SK-N-MC (cell line): Measurements from ENCODE around the gene DACT2.
"Not testable (repeated sequence)": the region's sequence is repeated elsewhere in the genome, so short reads cannot be mapped to it uniquely, and the experiment has no call there.

Experiments
- DNase-seq: peaks from one replicate; pipeline ENCODE4 v3.0.0-alpha.2; 2011; ENCODE audit warnings: low read depth, low spot score
- H3K27ac ChIP-seq: fragments of 200-600 bp; sonication (generic); 2 replicates; pipeline ENCODE4 v1.5.1; 2016; ENCODE audit warnings: mixed run types
- H3K36me3 ChIP-seq: fragments of 200-600 bp; sonication (generic); 2 replicates; pipeline ENCODE4 v1.6.1; 2017; ENCODE audit warnings: antibody characterized with exemption, low read length, mixed read lengths; ENCODE audit not compliant: insufficient read depth
- H3K4me3 ChIP-seq: fragments of 200-600 bp; sonication (generic); 2 replicates; pipeline ENCODE4 v1.5.1; 2016
- H3K9ac ChIP-seq: fragments of 200-600 bp; sonication (generic); 2 replicates; pipeline ENCODE4 v1.8.0; 2017; ENCODE audit warnings: mixed run types, mixed read lengths; ENCODE audit not compliant: insufficient read length
- H3K9me3 ChIP-seq: fragments of 200-600 bp; sonication (generic); 2 replicates; pipeline ENCODE4 v1.6.1; 2017; ENCODE audit warnings: low read depth, mild to moderate bottlenecking, antibody characterized with exemption, low read length, moderate library complexity, mixed read lengths
- EZH2 ChIP-seq: fragments of 200-600 bp; sonication (generic); IDR thresholded peaks from one replicate; pipeline ENCODE4 v1.6.1; 2017; ENCODE audit warnings: antibody characterized with exemption
- FOXP2 ChIP-seq: optimal IDR thresholded peaks from 2 replicates; pipeline ENCODE3; 2011; ENCODE audit warnings: mild to moderate bottlenecking, moderate library complexity; ENCODE audit not compliant: insufficient read depth; ENCODE audit errors: extremely low read length, control extremely low read depth
- POLR2AphosphoS5 ChIP-seq: IDR thresholded peaks from 2 replicates; pipeline ENCODE4 v1.6.1; 2012; ENCODE audit warnings: mild to moderate bottlenecking, low read depth, low read length, borderline replicate concordance

DACT2 gene

DNA sequence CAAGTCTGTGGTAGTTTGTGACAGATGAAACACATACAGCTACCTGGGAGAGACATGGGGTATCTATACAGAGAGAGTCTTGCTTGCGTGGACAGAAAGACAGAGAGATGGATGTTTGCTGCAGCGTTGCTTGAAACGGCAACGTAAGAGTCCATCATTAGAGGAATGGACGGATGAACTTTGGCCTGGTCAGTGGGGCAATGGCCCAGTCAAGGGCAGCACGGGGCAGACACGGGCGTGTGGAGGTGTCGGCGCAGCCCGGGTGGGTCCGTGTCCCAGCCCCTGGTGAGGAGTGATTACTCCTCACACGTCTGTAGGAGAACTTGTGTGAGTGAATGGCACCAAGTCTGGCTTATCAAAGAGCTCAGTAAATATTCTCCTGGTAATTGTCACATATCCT lies 21.9 kb downstream of the DACT2 start:
- Histone ChIP-seq H3K36me3 (no peaks in the 10 kb centered on the region), H3K9me3 (no peaks in the 10 kb centered on the region), H3K27ac (no peak overlapping the region), H3K9ac (no peak overlapping the region), H3K4me3 (no peak overlapping the region)
- no peak for TF ChIP-seq FOXP2
- no peak for TF ChIP-seq POLR2AphosphoS5
- TF ChIP-seq EZH2 = no peak
- DNase-seq = no peak

DNA sequence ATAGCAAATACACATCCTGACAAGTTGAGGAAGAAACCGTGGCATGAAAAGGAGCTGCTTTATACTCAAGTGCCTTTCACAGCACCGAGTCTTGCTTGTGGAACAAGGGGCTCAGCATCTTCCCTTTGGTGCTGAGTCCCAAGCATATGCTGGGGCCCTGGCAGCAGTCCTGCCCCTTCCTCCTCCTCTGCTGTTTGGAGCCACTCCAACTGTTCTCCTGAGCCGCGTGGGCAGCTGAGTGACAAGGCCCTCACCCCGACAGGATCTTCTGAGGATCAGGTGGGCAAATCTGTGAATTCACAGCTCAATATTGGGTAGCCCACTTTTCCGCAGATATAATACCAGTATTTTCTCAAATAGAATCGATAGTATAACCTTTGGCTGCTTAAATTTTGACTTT lies 24.7 kb downstream of the DACT2 start:
- Histone ChIP-seq H3K27ac (no peak overlapping the region), H3K9me3 (no peaks in the 10 kb centered on the region), H3K36me3 (no peaks in the 10 kb centered on the region), H3K4me3 (no peak overlapping the region), H3K9ac (no peak overlapping the region)
- TF ChIP-seq POLR2AphosphoS5 (no peak), EZH2 (no peak), FOXP2 (no peak)
- no peak for DNase-seq

DNA sequence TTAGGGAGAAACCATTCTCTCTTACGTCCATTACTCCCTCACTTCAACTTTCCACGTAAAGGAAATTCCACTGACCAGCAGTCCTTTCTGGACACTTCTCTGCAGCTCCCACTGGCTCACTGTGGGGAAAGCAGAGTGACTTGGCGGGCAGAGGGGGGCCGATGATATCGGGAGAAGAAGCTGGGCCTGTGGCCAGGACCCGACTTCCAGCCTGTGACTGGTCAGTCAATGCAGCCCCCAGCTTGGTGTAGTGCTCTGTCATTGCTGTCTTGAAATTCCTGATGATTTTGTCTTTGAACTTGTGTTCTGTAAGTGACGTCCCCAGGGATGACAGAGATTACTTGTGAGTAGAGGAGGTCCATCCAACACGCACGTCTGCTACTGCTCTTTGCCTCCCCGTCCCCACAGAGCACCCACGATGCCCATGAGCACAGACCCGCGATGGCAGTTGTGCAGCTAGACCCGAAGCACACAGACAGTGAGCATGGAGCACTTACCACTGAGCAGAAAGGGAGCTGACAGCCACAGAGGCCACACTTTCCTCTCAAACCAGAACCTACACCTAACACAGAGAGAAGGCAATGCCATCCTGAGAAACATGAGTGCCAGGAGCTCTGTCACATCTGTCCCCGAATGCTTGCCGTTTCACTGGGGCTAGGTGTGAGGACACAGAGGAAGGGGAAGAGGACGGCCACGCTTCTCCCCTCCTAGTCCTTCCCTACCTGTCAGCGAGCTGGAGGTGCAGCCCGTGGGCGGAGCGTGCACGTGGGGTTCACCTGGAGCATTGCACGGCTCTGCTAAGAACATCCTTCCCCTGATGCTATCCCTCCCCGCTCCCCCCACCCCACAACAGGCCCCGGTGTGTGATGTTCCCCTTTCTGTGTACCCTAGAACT lies 25.7 kb downstream of the DACT2 start:
- H3K9me3 ChIP-seq = no peaks in the 10 kb centered on the region

GRCh38 chr6:168292826-168293225 lies 26.8 kb downstream of the DACT2 start:
- TF ChIP-seq EZH2 (no peak), FOXP2 (no peak), POLR2AphosphoS5 (no peak; the same call in 1 of the 2 replicates)
- no peaks in the 10 kb centered on the region for H3K9me3 ChIP-seq
- no peak overlapping the region for H3K9ac ChIP-seq
- DNase-seq = no peak
- no peaks in the 10 kb centered on the region for H3K36me3 ChIP-seq
- H3K27ac ChIP-seq = peak overlapping the region; percentile 84
- peak overlapping the region; percentile 66 for H3K4me3 ChIP-seq

More for the DNA sequence above, 25.7 kb downstream of the DACT2 start:
- TF ChIP-seq POLR2AphosphoS5 (no peak), FOXP2 (no peak), EZH2 (no peak)
- H3K4me3 ChIP-seq = no peak overlapping the region
- H3K27ac ChIP-seq = no peak overlapping the region
- no peak for DNase-seq
- H3K36me3 ChIP-seq = no peaks in the 10 kb centered on the region
- H3K9ac ChIP-seq = no peak overlapping the region

DNA sequence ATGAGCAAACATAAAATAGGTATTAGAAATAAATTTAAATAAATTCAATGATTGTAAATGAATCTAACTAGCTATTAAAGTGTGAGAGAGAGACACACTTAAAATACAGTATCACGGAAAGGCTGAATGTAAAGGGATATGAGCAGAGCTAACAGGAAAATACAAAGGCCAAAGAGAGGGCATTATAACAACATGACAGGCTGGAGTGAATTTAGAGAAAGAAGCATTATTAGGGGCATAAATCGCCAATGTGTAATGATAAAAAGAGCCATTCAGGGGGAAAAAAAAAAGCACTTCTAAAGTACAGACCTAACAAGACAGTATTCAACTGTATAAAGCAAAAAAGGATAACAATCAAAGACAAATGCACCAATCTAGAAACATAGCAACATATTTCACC lies 28.1 kb downstream of the DACT2 start:
- Histone ChIP-seq H3K36me3 (no peaks in the 10 kb centered on the region), H3K9me3 (no peaks in the 10 kb centered on the region), H3K4me3 (no peak overlapping the region), H3K9ac (no peak overlapping the region), H3K27ac (peak overlapping the region; percentile 84; the same call in 1 of the 2 replicates)
- no peak for DNase-seq
- TF ChIP-seq EZH2 (no peak), POLR2AphosphoS5 (no peak), FOXP2 (no peak)

DNA sequence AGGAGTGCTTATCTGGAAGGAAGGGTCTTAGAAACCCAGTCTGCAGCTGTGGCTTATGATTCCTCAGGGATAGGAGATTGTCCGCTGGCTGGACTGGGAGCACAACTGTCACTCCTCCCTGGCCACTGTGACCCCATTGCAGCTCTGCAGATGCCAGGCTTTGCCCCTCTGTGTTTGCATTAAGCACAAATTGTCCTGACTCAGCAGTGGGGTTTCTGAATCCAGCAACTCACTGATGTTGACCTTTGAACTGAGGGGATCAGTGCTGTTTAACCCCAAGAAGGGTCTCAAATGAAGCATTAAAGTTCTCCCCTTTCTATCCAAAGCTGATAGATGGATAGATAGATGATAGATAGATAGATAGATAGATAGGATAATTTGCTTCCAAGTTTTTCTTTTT lies 29.5 kb downstream of the DACT2 start:
- TF ChIP-seq FOXP2 (no peak), POLR2AphosphoS5 (no peak)
- Histone ChIP-seq H3K36me3 (no peaks in the 10 kb centered on the region), H3K9ac (no peak overlapping the region), H3K9me3 (no peaks in the 10 kb centered on the region), H3K27ac (no peak overlapping the region), H3K4me3 (no peak overlapping the region)
- no peak for DNase-seq

GRCh38 chr6:168289571-168289962 lies 30.0 kb downstream of the DACT2 start:
- Histone ChIP-seq H3K36me3 (no peaks in the 10 kb centered on the region), H3K27ac (no peak overlapping the region), H3K4me3 (no peak overlapping the region), H3K9ac (no peak overlapping the region), H3K9me3 (no peaks in the 10 kb centered on the region)
- TF ChIP-seq POLR2AphosphoS5 (no peak), EZH2 (no peak), FOXP2 (no peak)
- no peak for DNase-seq

GRCh38 chr6:168288781-168289570 lies 30.6 kb downstream of the DACT2 start:
- H3K36me3 ChIP-seq = no peaks in the 10 kb centered on the region
- no peak overlapping the region for H3K4me3 ChIP-seq
- H3K27ac ChIP-seq = no peak overlapping the region
- H3K9me3 ChIP-seq = no peaks in the 10 kb centered on the region
- H3K9ac ChIP-seq = no peak overlapping the region
- TF ChIP-seq POLR2AphosphoS5 (no peak), EZH2 (no peak), FOXP2 (no peak)
- no peak for DNase-seq

GRCh38 chr6:168287460-168287859 lies 32.1 kb downstream of the DACT2 start:
- DNase-seq, H3K9me3 ChIP-seq, H3K27ac ChIP-seq, H3K36me3 ChIP-seq, H3K4me3 ChIP-seq, H3K9ac ChIP-seq: not testable (repeated sequence)

DNA sequence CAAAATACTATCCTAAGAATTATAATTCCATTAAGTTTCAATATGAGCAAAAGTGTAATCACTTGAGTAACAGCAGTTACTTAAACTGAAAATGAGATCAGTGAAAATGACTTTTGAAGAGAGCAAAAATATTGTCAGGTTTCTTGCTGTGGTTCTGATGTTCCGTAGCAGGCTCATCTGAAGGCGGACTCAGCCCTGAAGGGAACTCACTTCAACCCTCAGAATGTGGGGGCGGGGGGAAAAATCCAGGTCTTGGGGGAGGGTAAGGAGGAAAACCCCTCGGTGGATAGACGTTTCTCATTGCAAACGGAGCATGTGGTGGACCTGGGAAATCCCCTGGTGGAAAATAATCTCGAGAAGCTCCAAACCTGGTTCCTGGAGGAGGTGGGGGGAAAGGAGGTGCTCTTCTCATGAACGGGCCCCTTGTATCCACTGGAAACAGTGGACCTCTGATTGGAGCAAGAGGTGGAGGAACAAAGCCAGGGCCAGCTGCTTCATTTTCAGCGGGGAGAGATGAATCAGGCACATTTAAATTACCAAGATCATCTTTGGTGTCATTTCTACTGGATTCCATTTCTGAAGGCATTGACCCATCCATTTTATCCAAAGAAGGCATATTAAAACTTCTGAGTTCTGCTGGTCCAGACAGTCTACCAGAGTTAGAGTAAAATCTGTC lies 32.7 kb downstream of the DACT2 start:
- not testable (repeated sequence) for H3K27ac ChIP-seq, H3K36me3 ChIP-seq, H3K4me3 ChIP-seq, H3K9me3 ChIP-seq, H3K9ac ChIP-seq, DNase-seq
